IPS-NIHi7 (cell line): ENCODE data around the gene AKR1B15.
"Not testable (repeated sequence)": the region's sequence is repeated elsewhere in the genome, so short reads cannot be mapped to it uniquely, and the experiment has no call there.

Source experiments
- DNase-seq: peaks from one replicate; pipeline ENCODE4 v3.0.0; 2012; ENCODE audit warnings: mixed read lengths; ENCODE audit errors: extremely low spot score

Gene AKR1B15

DNA sequence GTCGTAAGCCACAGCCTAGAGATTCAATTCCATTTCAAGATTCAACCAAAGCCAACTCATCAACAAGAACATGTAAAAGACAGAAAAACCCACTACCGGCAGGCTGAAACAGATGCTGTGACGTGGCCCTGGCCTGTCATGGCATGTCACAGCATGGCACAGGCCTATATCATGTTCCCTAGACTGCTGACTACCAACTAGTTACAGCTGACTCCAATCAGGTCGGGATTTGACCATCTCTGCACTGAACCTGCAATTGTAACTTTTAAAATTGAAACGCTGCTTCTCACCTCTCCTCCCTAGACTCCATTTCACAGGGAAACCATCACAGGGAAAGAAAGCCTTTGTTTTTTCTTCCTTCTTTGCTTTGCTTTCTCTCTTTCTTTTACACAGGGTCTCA lies 12.7 kb downstream of the AKR1B15 start:
- DNase-seq = not testable (repeated sequence)

DNA sequence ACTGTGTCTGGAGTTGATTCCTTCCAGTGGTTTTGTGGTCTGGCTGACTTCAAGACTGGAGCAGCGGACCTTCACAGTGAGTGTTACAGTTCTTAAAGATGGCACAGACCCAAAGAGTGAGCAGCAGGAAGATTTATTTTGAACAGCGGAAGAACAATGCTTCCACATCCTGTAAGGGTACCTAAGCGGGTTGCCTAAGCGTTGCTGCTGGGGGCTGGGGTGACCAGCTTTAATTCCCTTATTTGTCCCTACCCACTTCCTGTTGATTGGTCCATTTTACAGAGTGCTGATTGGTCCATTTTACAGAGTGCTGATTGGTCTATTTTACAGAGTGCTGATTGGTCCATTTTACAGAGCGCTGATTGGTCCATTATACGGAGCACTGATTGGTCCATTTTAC lies 13.2 kb downstream of the AKR1B15 start:
- DNase-seq = no peak

DNA sequence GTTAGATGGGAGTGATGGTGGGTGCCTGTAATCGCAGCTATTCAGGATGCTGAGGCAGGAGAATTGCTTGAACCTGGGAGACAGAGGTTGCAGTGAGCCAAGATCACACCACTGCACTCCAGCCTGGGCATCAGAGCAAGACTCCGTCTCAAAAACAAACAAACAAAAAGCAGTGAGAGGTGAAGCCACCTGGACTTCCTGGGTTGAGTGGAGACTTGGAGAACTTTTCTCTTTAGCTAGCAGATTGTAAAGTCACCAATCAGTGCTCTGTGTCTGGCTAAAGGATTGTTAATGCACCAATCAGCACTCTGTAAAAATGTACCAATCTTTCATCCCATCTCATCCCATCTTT lies 14.5 kb downstream of the AKR1B15 start:
- DNase-seq = not testable (repeated sequence)

DNA sequence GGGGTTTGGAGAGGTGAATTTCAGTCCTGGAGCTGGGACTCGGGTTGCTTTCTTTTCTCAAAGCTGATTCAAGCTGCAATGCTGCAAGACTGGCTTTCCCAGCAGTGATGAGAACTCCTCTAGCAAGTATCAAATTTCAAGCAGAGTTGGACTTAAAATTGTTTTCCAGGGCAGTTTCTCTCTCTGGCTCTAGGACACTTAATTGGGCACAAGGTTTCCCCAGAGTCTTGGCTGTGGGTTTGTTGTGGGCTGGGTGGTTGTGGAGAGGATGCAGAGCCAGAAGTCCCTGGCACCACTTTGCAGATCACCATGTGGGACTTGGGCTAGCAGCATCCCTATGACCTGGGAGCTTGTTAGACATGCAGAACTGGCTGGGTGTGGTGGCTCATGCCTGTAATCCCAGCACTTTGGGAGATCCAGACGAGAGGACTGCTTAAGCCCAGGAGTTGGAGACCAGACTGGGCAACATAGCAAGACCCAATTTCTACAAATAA lies 16.8 kb downstream of the AKR1B15 start:
- DNase-seq = no peak

DNA sequence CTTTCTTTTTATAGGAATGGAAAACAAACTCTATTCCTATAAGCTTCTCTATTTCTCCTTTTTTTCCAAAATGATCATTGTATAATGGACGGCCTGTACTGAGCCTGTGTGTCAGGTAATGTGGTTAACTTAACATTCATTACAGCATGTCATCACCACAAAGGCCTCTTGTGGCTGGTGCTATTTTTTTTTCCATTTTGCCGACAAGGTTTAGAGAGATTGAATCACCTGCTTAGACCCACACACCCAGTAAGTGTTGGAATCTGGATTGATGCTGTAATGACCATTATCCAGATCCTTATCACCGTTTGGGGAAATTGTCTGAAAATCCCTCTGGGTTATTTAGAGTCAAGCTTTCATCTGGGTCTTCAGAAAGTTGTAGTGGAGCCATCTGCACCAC lies 18.5 kb downstream of the AKR1B15 start:
- DNase-seq = no peak

DNA sequence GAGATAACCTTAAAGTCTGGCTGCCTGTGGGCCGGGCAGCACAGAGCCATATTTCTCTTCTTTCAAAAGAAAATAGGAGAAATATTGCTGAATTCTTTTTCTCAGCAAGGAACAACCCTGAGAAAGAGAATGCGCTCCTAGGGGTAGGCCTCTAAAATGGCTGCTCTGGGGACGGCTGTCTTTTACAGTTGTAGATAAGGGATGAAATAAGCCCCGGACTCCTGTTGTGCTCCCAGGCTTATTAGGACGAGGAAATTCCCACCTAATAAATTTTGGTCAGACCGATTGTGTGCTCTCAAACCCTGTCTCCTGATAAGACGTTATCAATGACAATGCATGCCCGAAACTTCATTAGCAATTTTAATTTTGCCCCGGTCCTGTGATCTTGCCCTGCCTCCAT lies 21.1 kb downstream of the AKR1B15 start:
- DNase-seq = not testable (repeated sequence)

DNA sequence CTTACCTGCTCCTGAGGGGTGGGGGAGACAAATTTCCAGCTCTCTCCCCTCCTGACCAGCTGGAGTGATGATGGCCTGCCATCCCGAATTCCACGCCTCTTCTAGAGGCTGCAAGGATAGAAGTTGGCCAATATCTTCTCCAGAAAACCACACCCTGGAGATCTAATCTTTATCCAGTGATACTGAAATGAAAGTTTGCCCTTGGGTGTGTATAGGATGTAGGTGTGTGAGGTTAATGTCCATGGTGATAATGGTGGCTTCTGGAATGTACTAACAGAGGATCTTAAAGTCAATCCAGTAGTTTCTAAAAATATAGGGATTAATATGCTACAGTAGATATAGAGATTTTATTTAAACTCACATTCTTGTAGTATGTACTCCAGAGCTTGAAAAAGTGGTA lies 22.2 kb downstream of the AKR1B15 start:
- DNase-seq = no peak

DNA sequence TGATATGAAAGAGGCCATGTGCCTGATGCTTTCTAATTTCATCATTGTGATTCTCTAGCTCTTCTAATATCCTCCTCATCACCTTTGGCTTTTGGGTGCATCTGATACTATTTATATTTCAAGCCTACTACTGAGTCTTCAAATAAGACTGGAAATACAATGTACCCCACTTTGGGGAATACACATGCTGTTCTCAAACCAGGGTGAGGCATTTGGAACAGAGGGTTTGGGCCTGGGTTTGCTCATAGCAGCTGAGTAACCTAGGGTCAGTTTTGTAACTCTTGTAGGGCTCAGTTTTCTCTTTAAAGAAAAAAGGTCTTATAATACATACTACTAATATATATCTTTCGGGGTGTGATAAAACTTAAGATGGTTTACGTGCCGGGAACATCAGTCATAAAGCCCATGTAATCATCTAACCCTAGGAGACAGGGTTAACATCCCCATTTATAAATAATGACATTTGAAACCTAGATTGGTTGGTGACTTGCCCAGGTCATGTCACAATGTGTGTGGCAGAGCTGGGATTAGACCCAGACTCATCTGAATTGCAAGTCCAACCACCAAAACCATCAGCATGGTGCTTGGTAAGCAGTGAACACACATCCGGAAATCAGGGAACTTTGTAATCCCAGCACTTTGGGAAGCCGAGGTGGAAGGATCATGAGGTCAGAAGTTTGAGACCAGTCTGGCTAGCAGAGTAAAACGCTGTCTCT lies 23.0 kb downstream of the AKR1B15 start:
- DNase-seq = no peak

DNA sequence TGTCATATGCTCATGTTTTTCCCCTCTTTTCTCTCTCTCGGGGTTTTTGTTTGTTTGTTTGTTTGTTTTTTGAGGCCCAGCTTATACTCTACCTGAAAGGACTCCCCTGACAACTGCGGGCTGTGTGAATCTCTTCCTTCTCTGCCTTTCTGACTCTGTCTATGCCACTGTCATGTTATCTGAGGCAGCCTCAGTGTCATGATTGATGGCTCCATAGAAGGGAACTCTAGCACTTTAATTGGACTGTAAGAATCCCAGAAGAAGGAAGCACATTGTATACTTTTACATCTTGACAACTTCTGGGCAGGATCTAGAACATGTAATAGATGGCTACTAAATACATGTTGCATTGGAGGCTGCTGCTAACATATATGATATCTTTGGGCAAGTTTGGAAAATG lies 25.4 kb downstream of the AKR1B15 start:
- no peak for DNase-seq

DNA sequence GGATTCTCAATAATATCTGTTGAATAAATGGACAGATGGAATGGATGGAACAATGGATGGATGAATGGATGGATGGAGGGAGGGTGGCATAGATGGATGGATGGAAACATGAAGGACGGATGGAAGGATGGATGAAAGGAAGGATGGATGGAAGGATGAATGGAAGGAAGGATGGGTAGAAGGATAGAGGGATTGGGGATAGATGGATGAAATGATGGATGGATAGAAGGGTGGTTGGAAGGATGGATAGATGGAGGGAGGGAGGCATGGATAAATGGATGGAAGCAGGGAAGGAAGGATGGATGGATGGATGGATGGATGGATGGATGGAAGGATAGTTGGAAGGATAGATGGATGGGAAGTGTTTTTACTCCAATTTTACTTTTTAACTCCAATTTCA lies 35.4 kb downstream of the AKR1B15 start:
- no peak for DNase-seq

DNA sequence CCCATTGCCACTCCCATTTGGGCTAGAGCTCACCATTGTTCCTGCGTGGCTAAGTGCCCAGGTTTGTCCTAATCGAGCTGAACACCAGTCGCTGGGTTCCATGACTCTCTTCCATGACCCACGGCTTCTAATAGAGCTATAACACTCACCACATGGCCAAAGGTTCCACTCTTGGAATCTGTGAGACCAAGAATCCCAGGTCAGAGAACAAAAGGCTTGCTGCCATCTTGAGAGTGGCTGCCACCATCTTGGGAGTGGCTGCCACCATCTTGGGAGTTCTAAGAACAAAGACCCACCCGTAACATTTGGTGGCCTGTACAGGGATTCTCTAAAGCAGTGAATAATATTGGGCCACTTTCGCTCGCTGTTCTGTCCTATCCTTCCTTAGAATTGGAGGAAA lies 37.0 kb downstream of the AKR1B15 start:
- DNase-seq = no peak

DNA sequence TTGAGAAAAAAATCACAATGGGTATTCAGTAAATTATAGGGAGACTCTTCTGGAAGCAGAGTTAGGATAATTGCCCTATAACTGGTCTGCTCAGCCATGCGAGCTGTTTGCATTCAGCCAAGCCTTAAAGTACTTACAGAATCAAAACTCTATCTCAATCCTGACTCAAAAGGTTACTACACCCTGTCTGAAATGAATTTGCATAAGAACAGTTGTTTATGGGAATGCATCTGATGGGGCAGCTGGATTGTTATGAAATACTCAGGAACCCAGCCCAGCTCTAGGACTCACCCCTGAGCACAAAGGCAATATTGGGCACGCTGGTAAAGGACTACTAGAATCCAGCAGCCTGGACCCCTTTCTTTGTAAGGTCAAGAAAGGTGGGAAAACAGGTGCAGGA lies 38.8 kb downstream of the AKR1B15 start:
- no peak for DNase-seq

DNA sequence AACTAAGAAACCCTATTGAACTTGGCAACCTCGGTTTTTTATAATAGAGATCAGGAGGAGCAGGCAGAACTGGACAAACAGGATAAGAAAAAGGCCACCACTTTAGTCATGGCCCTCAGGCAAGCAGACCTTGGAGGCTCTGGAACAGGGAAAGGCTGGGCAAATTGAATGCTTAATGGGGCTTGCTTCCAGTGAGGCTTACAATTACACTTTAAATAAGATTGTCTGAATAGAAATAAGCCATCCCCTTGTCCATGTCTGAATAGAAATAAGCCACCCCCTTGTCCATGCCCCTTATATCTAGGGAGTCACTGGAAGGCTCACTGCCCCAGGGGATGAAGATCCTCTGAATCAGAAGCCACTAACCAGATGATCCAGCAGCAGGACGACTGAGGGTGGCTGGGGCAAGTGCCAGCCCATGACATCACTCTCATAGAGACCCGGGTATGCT lies 40.6 kb downstream of the AKR1B15 start:
- DNase-seq = no peak

DNA sequence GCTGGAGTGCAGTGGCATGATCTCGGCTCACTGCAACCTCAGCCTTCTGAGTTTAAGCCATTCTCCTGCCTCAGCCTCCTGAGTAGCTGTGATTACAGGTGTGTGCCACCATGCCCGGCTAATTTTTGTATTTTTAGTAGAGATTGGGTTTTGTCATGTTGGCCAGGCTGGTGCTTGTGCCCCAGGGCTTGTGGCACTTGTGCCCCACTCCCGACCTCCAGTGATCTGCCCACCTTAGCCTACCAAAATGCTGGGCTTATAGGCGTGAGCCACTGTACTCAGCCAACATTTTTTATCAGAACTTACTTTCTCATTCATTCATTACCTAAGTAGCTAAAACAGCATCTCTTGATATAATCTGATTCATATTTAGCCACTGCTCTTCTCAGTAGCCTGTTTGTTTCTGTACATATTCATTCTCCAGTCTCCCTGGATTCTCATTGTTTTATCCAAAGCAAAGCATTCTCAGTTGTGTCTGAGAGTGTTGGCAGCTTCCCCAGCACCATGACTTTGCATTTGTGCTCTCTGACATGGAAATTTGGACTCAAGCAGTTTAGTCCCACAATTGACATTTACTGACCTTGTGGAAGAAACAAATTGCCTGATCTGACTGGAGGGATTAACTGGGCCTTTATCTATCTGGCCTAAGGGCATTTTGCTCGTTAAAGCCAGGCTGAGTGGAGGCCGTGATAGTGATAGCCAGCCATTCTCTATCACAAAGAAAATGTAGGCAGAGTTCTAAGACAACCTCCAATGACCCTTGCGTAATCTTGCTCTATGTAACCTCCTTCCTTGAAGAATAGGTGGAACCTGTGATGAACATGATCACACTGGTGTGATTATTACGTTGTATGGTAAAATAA lies 44.9 kb downstream of the AKR1B15 start:
- no peak for DNase-seq

DNA sequence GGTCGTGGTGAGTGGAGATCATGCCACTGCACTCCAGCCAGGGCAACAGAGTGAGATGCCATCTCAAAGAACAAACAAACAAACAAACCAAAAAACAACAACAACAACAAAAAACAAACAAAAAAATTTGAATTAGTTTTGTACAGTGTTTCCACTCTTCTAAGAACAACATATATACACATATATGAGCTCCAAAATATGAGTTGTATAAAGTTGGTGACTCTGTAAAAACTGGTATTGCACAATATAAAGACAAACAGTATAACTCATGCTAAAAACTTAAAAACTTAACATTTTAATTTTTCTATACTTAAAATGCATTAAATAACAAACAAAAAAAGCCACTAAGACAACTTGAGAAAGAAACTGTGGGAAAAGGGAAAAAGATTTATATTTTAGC lies 46.0 kb downstream of the AKR1B15 start:
- DNase-seq = no peak

DNA sequence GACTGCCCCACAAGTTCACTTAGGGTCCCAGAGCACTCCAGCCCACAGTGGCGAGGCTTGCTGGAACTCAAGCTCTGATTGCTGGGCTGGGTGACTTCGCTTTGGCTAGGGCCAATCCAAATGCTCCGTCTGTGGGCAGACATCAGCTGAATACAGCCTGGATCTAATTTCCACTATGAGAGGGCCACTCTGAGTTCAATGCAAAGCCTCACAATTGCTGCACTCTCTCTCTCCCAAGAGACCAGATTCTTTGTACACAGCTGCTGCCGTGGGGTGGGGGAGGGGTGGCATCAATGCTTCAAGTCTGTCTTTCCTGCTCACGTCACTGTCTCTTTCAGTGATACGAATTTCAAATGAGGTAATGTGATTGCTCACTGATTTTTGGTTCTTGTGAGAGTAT lies 50.5 kb downstream of the AKR1B15 start:
- DNase-seq = no peak

DNA sequence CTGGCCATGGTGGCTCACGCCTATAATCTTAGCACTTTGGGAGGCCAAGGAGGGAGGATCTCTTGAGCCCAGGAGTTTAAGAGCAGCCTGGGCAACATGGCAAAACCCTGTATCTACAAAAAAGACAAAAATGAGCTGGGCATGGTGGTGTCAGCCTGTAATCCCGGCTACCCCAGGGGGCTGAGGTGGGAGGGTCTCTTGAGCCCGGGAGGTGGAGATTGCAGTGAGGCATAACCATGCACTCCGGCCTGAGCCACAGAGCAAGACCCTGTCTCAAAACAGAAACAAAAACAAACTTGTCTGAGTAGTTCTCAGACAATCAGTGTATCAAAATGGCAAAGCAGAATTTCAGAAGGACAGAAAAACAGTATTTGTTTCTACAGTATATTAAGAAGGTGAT lies 52.5 kb downstream of the AKR1B15 start:
- DNase-seq = no peak

DNA sequence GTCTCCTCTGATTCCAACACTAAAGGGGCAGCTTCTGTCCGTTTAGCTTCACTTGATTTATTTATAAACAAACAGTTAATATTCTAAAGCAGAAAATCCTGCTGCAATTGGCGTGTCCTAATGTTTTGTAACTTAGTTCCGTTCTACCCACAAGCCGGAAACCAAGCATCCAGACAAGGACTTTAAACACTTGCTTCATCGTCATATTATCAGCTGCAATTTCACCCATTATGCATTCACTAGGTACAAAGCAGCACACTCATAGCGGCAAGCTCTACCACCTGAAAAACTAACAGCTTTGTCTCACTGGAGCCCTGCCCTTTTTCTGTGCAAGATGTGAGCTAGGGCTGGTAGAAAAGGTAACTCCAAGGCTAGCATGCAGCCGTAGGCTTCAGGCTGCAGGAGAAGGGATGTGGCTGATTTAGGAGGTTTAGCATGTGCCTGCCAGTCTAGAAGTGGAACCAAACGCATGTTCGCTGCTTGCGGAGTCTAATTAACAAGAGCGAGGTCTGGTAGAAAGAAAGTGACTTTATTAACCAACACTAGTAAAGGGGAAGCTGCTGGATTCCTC lies 54.1 kb downstream of the AKR1B15 start:
- DNase-seq = no peak

DNA sequence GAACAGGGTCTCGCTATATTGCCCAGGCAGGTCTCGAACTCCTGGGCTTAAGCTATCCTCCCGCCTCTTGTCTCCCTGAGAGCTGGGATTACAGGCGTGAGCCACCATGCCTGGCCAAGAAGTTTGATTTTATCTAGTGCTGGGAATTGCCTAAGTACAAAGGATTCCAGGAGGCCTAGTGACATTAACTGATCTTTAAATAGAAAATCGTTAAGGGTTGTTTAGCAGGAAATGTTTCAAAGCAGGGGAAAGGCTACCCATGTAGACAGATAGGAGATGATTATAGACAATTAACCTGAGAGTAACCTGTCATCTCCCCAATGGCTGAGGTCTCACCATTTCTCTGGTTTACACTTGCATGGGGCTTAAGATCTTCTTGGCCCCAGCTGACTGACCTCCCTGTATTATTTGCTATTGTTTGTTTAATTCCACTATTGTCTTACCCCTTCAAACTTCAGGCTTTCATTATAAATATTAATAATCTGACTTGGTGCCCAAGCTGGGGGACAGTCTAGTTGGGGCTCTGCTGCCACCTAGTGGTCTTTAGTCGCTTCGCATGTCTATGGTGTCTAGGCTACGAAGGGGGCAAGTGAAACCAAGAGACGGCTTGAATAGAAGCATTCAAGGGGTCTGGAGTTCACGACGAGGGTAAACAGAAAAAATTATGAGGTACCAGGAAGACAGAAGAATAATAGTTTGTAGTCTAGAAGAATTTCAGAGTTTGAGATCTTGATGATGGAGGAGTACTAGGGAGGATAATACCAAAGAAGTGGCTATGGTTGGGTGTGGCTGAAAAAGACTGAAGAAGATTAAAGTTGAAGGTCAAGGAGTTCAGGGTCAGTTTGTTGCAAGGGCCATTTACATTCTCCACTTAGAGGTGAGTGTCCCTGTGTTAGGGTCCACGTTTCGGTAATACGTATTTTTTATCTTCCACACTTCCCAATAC lies 57.3 kb downstream of the AKR1B15 start:
- peak; percentile 67 for DNase-seq

DNA sequence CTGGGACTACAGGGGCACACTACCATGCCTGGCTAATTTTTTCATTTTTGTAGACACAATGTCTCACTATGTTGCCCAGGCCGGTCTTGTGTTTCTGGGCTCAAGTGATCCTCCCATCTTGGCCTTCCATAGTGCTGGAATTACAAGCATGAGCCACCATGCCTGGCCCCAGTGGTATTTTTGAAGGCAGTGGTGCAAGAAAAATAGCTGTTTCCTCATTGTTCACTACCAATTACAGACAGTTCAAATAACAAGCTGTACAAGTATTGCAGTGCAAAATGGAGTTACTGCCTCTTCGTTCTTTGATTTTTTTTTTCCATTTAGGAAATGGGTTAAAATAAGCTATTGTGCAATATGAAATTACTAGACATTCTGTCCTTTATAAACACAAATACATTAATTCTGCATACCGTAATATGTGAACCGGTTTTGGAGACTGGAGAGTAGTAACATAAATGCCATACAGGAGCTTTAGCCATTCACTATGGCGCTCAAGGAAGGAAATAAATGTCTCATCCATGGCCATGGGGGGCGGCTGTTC lies 62.8 kb downstream of the AKR1B15 start:
- DNase-seq = no peak

DNA sequence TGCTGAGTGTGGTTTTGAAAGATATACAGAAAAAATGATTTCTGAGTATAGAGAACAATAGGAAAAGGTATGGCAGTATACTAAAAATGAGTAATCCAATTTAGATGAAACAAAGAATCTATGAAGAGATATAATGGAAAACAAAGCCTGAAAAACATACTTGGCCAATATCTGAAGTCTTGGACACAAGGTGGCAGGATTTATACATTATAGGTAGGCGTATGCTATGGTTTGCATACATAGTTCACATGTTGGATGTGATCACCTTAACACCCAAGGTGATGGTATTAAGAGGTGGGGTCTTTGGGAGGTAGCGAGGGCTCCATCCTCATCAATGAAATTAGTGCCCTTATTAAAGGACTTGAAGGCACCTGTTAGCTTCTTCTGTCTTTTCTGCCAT lies 63.3 kb downstream of the AKR1B15 start:
- no peak for DNase-seq
